SU-DHL-6 (cell line): ENCODE results near the gene JPH3.

Experiments
- EZH2phosphoT487 ChIP-seq: fragments of 200-600 bp; sonication (generic), shearing (Covaris generic); conservative IDR thresholded peaks from 2 replicates; pipeline ENCODE4 v1.6.1; 2018; ENCODE audit warnings: mild to moderate bottlenecking, antibody characterized with exemption, low read length, moderate library complexity, mixed read lengths
- TF ChIP-seq, protein P1 (sequence below): fragments of 200-600 bp; sonication (generic); IDR thresholded peaks from one replicate; pipeline ENCODE4 v1.5.1; 2017; ENCODE audit warnings: antibody characterized with exemption, mild to moderate bottlenecking, low read length, moderate library complexity; ENCODE audit not compliant: insufficient read depth, poor library complexity, severe bottlenecking

- TF ChIP-seq, protein P1, sequence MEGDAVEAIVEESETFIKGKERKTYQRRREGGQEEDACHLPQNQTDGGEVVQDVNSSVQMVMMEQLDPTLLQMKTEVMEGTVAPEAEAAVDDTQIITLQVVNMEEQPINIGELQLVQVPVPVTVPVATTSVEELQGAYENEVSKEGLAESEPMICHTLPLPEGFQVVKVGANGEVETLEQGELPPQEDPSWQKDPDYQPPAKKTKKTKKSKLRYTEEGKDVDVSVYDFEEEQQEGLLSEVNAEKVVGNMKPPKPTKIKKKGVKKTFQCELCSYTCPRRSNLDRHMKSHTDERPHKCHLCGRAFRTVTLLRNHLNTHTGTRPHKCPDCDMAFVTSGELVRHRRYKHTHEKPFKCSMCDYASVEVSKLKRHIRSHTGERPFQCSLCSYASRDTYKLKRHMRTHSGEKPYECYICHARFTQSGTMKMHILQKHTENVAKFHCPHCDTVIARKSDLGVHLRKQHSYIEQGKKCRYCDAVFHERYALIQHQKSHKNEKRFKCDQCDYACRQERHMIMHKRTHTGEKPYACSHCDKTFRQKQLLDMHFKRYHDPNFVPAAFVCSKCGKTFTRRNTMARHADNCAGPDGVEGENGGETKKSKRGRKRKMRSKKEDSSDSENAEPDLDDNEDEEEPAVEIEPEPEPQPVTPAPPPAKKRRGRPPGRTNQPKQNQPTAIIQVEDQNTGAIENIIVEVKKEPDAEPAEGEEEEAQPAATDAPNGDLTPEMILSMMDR = no peak
- TF ChIP-seq EZH2phosphoT487 = no peak
These were observed 138.7 kb downstream of the JPH3 start for GRCh38 chr16:87740909-87741424.
